NCI-H69 (cell line): ENCODE data around the gene ABLIM2.
A peak's percentile ranks its signal among the peaks of the same experiment; 100 is the strongest.

Experiments used
- DNase-seq: peaks from one replicate; lab custom pipeline; 2025; lab: John Stamatoyannopoulos, UW

The ABLIM2 gene

DNA sequence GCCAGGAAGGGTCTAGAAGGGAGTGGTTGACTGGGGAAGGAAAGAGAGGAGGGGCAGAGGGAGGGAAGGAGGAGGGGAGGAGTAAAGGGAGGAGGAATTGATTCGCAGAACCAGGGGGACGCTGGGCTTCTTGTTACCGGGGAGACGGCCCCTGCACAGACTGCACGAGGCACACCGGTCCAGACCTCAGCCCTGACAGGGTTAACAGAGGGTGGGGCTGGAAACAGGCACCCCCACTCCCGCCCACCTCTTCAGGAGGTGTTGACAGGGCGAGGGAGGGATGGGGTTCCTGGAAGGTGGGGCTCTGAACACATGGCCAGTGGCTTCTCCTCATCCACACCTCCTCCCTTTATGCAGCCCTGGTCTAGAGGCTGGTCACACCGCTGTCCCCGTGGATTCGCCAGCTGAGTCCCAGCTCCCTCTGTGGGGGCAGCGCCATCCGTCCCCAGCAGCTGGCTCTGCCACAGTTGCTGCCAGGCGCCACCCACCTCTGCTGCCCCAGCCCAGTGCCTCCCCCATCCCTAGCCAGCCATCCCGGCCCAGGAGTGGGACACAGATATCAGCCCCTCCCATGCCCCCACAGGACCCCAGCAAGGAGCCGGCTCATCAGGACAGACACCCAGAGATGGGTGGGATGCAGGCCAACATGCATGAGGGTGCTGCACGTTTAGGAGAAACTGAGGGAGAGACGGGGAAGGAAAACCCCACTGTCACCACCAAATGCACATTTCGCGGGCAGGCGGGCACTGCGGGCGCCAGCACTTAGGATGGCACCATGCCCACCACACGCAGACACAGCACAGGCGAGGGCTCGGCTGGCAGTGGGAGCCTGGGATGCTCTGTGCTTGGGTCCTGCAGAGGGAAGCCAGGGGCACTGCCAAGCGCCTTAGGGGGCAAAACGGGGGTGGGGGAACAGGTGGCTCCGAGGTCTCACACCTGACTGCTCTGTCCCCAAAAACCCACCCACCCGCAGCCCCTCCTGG is 87.6 kb downstream of the ABLIM2 start:
- DNase-seq = peak; percentile 44

DNA sequence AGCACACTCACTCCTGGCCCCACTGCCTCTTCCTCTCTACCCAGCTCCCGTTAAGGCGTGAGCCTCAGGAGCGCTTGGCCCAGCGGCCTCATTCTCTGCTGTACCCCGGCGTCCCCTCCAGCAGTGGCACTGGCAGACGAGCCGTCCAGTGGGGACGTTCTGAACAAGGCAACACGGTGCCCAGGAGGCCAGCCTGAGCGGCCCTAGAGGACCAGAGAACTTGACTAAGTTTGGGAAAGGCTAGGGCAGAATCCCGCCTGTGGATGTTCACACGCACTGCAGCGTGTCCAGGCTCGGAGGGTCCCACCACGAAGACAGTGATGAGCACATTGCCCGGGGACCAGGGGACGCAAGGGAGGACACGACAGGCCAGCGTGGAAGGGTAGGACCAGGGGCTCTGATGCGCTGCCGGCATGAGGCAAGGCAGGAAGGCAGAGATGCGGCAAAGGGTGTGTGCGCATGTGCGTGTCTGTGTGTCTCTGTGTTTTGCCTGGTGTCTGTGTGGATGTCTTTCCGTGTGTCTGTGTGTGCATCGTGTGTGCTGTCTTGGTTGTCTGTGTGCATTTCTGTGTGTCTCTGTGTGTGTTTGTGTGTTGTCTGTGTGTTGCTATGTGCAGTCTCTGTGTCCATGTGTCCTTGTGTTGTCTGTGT is 89.4 kb downstream of the ABLIM2 start:
- no peak for DNase-seq

DNA sequence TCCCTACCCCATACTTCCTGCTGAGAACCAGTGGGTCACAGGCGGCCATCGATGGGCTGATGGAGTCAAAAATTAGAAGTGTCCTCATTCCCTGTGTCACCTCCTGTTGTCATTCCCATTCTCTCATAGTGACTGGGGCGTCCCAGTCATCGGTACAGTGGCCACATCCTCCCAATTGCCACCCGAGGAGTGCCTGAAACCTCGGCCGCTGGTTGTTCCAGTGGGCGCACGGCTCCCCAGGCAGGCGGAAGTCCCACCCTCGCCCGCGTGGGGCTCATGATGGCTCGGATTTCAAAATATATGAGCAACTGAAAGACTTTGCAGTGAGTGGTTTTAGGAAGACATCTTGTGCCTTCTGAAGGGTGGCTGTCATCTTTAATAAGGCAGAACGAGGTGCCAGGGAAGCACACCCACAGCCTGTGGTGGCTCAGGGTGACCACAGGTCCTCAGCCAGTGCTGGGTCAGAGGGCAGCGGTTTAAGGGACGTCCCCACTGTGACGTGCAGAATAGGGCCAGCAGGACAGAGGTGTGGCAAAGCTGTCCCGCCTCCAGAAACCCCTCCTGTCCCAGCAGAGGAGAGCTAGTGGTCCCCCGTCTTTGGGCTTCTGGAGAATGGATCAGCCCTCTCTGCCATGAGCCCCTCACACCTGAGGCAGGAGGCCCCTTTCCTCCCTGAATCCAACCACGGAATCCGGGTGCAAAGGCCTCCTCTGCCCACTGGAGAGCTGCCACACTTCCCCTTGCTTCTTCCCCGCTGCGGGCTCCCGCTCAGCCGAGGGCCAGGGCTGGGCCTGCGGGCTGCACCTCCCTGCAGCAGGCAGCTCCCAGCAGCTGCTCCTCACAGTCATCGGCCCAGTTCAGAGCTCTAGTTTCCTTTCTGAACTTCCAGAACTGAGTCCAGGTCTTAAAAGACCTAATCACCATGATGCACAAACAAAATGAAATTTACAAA is 90.4 kb downstream of the ABLIM2 start:
- DNase-seq = no peak

DNA sequence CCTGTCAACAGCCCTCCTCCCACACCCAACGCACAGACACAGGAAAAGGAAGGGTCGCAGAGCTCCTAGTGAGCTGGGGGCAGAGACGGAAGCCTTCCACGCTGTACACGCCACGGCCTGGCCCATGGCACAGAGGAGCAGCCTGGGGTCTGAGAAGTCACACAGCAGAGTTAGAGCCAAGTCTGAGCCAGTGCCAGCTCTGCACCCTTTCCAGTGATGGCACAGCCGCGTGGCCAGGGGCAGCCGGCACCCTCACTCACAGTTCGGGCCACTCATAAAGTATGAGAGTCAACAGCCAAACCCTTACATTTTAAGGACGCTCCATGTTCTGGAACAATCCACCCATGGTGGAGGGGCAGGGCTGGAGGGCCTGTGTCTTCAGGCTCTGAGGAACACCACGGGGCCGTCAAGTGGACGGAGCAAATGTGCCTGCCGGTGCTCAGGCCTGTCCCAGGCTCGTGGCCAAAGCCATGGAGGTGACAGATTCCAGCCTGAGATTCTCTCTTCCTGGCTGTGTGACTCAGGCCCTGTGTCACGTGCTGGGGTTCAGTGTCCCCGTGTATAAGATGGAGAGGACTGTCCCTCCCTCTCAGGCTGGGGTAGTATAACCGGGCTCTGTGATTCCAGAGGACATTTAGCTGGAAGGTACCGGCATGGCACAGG is 91.2 kb downstream of the ABLIM2 start:
- DNase-seq = no peak

DNA sequence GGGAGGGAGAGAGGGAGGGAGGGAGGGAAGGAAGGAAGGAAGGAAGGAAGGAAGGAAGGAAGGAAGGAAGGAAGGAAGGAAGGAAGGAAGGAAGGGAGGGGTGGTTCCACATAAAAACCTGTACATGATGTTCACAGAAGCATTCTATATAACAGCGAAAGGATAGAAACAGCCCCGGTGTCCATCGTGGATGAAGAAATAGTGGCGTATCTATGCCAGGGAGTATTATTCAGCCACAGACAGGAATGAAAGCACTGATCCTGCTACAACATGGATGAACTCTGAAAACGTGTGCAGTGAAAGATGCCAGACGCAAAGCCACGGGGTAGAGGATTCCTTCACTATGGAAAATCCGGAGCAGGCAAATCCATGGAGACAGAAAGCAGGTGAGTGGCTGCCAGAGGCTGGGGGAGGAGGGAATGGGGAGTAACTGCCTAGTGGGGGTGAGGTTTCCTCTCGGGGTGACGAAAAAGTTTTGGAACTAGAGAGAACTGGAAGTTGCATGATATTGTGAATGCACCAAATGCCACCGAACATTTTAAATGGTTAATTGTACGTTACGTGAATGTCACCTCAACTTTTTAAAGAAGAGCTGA is 92.2 kb downstream of the ABLIM2 start:
- DNase-seq = no peak

DNA sequence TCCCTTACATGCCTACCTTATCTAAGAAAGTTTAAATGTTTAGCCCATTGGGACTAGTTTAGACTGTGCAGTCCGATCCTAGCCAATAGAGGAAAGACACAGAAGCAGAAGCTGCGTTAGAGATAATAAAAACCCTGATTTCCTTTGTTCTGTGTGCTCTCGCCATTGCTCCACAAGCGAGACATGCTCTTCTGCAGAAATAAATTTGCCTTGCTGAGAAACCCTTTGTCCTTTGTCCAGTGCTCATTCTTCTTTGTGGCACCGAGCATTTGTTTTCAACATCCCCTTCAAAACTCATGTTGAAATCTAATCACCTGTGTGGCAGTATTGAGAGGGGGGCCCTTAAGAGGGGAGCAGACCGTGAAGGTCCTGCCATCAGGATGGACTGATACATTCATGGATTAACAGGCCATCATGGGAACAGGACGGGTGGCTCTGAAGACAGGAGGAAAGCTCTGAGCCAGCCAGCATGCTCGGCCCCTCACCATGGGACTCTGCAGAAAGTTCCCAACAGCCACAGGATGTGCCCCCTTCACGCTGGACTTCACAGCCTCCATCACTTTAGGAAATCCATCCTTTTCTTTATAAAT is 94.5 kb downstream of the ABLIM2 start:
- no peak for DNase-seq

DNA sequence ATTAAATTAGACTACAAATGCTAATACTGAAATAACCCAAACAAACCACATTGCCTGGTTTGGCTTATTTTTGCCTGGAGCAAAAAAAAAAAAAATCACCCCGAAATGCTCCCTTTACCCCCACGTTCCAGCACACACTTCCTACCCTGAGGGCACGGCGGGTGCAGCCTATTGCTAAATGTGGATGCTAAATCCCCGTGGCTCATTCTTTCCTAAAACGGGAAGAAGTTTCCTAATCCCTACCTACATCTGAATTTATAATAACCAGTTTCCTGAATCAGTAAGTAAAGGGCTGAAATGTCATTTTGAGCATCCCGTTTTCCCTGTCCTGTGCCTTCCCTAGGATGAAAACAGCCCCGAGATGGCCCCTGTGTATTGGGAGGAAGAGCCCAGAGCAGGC is 97.0 kb downstream of the ABLIM2 start:
- DNase-seq = no peak

DNA sequence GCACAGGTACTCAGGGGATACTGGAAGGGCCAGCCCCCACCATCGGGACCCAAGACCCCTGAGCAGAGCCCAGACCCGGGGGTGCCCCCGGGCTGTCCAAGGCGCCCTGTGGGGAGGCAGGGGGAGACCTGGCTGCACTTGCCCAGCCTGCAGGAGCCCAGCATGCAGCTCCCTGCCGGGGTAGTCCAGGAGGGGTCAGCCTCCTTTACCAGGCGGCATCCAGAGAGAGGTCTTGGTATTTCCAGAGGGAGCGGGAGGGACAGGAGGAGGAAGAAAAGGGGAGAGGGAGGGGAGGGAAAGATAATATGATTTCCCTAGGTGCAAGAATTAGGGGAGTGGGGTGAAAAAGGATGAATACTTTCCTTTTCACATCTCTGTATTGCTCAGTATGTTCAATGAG is 97.5 kb downstream of the ABLIM2 start:
- DNase-seq = no peak

DNA sequence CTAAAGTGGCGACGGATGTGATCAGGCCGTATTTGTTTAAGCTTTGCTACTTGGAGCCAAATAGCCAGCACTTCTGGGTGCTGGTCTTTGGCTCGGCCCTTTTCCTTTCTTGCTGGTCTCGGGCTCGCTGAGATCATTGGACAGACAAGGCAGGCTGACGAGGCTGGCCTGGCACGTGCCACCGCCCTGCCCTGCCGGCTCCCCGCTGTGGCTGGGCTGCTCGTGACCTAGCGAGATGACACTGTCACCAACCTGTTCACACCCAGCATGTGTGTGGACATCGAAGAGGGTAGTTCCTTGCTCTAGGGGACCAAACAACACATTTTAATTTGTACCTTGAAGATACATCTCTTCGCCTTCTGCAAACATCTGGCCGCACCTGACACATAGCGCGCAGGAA is 98.0 kb downstream of the ABLIM2 start:
- no peak for DNase-seq

DNA sequence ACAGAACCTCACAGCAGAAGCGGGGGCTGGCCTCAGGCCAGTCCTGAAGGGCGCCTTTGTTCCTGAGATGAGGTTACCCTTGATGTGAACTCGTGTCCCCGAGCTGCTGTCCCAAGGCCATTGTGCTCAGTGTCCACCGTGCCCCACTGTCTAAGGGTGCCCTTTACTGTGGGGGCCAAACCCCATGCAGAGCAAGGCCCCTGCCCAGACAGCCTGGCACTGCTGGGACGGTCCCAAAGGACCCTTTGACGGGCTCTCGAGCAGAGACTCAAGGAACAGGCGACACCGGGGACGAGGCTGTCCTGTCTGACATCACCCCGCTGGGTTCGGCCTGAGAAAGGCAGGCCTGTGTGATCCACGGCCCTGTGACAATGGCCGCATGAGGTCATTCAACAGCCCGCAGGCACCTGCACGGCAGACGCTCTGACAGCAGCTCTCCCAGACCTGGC is 100.6 kb downstream of the ABLIM2 start:
- DNase-seq = no peak

DNA sequence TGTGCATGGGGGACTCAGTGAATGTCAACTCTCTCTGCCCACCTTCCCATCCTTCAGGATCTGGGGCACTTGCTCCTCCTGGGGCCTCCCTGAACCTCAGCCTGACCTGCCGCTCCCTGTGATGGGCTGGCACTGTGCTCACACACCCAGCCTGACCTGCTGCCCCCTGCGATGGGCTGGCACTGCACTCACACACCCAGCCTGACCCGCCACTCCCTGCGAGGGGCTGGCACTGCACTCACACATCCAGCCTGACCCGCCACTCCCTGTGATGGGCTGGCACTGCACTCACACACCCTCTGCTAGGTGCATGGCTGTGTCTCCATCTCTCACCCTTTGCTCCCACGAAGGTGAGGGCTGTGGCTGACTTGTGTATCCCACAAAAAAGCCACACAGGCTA is 103.4 kb downstream of the ABLIM2 start:
- no peak for DNase-seq

DNA sequence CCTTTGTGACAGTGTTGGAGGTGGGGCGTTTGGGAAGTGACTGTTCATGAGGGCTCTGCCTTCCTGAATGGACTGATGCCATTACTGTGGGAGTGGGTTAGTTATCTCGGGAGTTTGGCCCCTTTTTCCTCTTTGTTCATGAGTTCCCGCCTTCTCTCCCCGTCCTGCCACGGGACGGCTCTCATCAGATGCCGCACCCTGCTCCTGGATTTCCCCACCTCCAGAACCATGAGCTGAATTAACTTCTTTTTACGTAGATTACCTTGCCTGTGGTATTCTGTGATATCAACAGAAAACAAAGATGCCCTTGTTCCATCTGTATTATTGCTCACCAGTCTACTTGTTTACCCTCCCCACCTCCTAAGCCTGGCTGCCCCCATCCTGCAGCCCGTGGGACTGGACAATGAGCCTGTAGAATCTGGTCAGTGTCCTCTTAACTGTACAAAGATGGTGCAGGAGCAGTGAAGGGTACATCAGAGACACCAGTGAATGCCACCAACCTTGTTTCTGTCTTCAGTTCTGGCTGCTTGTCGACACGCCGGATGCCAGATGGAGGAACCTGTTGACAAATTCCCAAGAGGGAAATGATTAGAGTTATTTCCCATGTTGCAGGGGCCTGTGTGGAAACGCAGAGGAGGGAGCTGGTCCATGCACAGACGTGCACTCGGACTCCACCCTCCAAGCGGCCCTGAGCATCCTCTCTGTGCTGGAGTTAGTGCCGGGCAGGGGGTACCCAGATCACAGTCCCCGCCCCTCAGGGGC is 104.7 kb downstream of the ABLIM2 start:
- DNase-seq = peak; percentile 14

DNA sequence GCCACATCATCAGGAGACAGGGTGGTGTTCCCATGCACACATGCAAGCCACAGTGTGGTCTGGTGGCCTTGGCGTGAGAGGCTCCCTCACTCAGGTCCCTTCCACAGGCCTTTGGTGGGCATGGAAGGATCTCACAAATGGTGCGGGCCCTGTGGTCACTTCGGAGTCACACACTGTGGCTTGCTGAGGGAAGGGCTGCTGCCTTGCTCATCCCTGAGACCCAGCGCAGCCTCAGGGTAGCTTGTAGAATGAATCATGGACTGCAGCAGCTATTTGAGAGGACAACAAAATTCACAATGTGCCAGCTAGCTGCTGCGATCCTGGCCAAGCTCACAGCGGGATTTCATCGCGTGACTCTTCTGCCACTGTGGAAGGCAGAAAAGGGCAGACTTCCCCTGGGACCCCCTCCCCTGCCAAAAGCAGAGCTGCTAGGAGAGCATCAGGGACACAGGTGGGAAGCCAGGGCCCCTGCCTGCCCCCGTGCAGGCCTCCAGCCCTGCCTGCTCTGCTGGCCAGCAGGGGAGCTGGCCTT is 106.4 kb downstream of the ABLIM2 start:
- DNase-seq = no peak

DNA sequence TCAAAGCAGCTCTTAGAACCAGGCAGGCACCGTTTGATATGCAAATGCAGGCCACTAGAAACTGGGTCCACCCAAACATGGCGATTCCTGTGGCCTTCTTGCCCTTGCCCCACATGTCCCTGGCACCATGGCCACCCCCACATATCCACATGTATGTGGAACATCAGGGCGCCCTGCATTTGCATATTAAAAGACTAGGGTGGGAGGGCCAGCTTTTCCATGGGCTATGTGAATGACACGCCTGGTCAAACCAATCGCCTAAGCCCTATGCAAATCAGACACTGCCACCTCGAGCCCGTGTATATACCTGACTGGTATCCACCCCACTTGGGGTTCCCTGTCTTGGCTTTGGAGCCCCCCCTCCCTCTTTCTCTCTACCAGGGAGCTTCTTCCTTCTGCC is 107.0 kb downstream of the ABLIM2 start:
- no peak for DNase-seq

DNA sequence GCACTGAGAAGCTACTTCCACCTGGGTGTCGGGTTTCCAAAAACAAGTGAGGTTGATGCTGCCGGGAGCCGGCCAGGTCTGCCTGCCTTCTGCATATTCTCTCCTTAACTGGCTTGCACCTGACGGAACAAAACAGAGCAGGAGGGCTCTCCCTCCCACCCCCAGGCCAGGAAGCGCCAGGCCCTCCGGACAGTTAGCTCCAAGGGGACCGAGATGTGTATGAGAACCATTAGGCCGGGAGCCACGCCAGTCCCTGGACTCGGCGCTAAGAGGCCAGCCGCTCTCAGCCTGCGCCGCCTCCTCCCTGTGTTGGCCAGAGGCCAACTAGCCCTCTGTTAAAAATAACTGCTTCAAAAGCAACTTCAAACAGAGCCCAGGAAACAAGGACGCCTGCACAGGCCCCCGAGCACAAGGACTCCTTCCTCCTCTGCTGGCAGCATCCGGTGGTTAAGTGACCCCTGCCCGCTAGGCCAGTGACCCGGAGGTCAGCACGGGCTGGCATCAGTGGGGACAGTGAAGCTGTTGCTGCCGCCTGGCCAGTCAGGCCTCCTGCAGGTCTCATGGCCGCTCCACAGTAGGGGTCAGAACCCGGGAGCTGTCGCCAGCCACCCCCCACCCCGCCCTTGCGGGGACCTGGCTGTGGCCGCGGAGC is 107.9 kb downstream of the ABLIM2 start:
- peak; percentile 87 for DNase-seq

DNA sequence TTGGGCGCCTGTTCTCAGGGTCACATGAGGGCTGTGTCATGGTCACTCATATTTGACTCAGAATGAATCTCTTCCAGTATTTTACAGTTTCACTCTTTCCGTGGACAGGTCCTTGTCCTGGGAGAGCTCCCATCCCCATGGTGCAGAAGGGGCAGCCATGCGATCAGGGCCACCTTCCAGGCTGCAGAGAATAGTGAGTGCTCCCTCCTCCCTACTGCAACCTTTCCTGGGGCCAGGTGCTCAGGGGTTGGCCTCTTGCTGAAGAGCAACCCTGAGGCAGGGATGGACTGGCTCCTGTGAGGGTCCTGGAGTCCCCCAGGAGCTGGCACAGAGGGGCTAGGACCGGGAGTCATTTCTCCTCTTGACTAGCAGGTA is 108.4 kb downstream of the ABLIM2 start:
- DNase-seq = no peak

DNA sequence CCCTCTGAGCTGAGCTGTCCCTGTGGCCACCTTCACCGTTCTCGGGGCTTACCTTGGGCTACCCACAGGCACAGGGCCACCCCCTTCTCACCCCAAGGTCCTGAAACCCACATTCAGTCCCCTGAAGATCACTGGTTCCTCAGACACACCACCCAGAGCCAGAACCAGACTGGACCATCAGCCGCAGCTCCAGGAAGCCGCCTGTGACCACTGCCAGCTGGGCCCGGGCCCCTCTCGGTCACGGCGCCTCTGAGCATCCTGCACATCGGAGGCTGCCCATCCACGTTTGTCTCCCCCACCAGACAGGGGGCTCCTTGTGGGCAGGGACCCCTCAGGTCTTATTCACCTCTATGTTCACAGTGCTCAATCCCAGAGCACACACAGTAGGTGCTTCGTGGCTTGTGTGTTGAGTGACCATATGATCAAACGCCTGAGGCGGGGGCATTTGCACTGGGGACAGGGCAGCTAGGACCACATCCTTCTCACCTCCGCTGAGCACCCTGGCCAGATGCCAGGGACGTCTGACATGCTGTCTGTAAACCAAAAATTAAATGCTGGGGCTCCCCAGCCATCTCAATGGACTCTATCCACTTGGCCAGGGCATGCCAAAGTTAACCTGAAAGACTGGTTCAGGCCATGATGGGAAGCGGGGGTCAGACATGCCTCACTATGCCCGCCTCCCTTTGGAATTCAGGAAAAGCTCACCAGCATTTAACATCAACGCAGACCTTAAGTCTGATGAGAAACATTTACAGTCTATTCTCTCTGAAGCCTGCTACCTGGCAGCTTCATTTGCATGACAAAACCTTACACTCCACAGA is 109.5 kb downstream of the ABLIM2 start:
- DNase-seq = peak; percentile 49
